Muscle layer of colon (tissue), 2 donors: ENCODE results near the gene SFT2D2.

Experiments
- H3K27ac ChIP-seq: one replicate; pipeline ENCODE4 v1.7.0; 2013; ENCODE audit warnings: low read depth, mild to moderate bottlenecking, low read length, moderate library complexity
- H3K27me3 ChIP-seq, 2 donors: one replicate each; pipeline ENCODE4 v1.7.0; 2013; ENCODE audit warnings: low read length in 2 of 2, mild to moderate bottlenecking in 2 of 2; ENCODE audit not compliant: insufficient read depth in 2 of 2, control insufficient read depth in 1 of 2
- H3K36me3 ChIP-seq: one replicate; pipeline ENCODE4 v1.7.0; 2013; ENCODE audit warnings: mild to moderate bottlenecking, low read length; ENCODE audit not compliant: insufficient read depth
- H3K4me1 ChIP-seq: one replicate; pipeline ENCODE4 v1.7.0; 2013; ENCODE audit warnings: mild to moderate bottlenecking, low read length; ENCODE audit not compliant: insufficient read depth
- H3K4me3 ChIP-seq, 2 donors: one replicate each; pipeline ENCODE4 v1.7.0; 2013; ENCODE audit warnings: low read length in 2 of 2, low read depth in 1 of 2, mild to moderate bottlenecking in 1 of 2, moderate library complexity in 1 of 2
- H3K9ac ChIP-seq: one replicate; pipeline ENCODE4 v1.7.0; 2013; ENCODE audit warnings: low read length
- H3K9me3 ChIP-seq: one replicate; pipeline ENCODE4 v1.7.0; 2013; ENCODE audit warnings: mild to moderate bottlenecking, low read length
- donor health status: abdominal sarcoma.
- donor health status: Adenocarcinoma of cecum.

SFT2D2 gene

GRCh38 chr1:168246506-168246905 lies 20.7 kb downstream of the SFT2D2 start:
- Histone ChIP-seq H3K9ac (no peak overlapping the region), H3K9me3 (no peaks in the 10 kb centered on the region), H3K4me1 (peaks cover 32% of the 10 kb centered on the region), H3K27ac (no peak overlapping the region), H3K36me3 (peaks cover 20% of the 10 kb centered on the region), H3K4me3 (no peak overlapping the region), H3K27me3 (no peaks in the 10 kb centered on the region)

GRCh38 chr1:168252204-168252733 lies 26.5 kb downstream of the SFT2D2 start:
- peaks cover 9% of the 10 kb centered on the region for H3K36me3 ChIP-seq
- H3K9me3 ChIP-seq = peaks cover 5% of the 10 kb centered on the region
- H3K4me3 ChIP-seq = no peak overlapping the region
- no peak overlapping the region for H3K9ac ChIP-seq
- no peaks in the 10 kb centered on the region for H3K27me3 ChIP-seq
- no peaks in the 10 kb centered on the region for H3K4me1 ChIP-seq
- no peak overlapping the region for H3K27ac ChIP-seq

- Histone ChIP-seq H3K36me3 (no peaks in the 10 kb centered on the region), H3K9me3 (peaks cover 5% of the 10 kb centered on the region), H3K4me1 (no peaks in the 10 kb centered on the region), H3K4me3 (no peak overlapping the region), H3K27me3 (no peaks in the 10 kb centered on the region), H3K9ac (no peak overlapping the region), H3K27ac (no peak overlapping the region)
Measured at GRCh38 chr1:168256164-168256563, 30.4 kb downstream of the SFT2D2 start.

GRCh38 chr1:168257397-168257796 lies 31.6 kb downstream of the SFT2D2 start:
- no peak overlapping the region for H3K9ac ChIP-seq
- H3K4me1 ChIP-seq = no peaks in the 10 kb centered on the region
- no peak overlapping the region for H3K4me3 ChIP-seq
- peaks cover 5% of the 10 kb centered on the region for H3K9me3 ChIP-seq
- no peaks in the 10 kb centered on the region for H3K36me3 ChIP-seq
- no peak overlapping the region for H3K27ac ChIP-seq
- H3K27me3 ChIP-seq = no peaks in the 10 kb centered on the region

- Histone ChIP-seq H3K9ac (no peak overlapping the region), H3K36me3 (no peaks in the 10 kb centered on the region), H3K4me1 (no peaks in the 10 kb centered on the region), H3K4me3 (no peak overlapping the region), H3K9me3 (peaks cover 5% of the 10 kb centered on the region), H3K27ac (no peak overlapping the region), H3K27me3 (no peaks in the 10 kb centered on the region)
Measured at GRCh38 chr1:168259567-168259966, 33.8 kb downstream of the SFT2D2 start.

GRCh38 chr1:168260393-168260792 lies 34.6 kb downstream of the SFT2D2 start:
- H3K36me3 ChIP-seq = peaks cover 5% of the 10 kb centered on the region

GRCh38 chr1:168261390-168261789 lies 35.6 kb downstream of the SFT2D2 start:
- Histone ChIP-seq H3K27ac (no peak overlapping the region), H3K4me3 (no peak overlapping the region), H3K27me3 (no peaks in the 10 kb centered on the region), H3K9me3 (no peaks in the 10 kb centered on the region), H3K4me1 (no peaks in the 10 kb centered on the region), H3K36me3 (peaks cover 5% of the 10 kb centered on the region), H3K9ac (no peak overlapping the region)

More at GRCh38 chr1:168260393-168260792, 34.6 kb downstream of the SFT2D2 start:
- Histone ChIP-seq H3K9ac (no peak overlapping the region), H3K27me3 (no peaks in the 10 kb centered on the region), H3K9me3 (peaks cover 5% of the 10 kb centered on the region), H3K4me1 (no peaks in the 10 kb centered on the region), H3K4me3 (no peak overlapping the region), H3K27ac (no peak overlapping the region)

GRCh38 chr1:168263130-168263529 lies 37.3 kb downstream of the SFT2D2 start:
- no peak overlapping the region for H3K9ac ChIP-seq
- no peak overlapping the region for H3K4me3 ChIP-seq
- no peaks in the 10 kb centered on the region for H3K27me3 ChIP-seq
- no peak overlapping the region for H3K27ac ChIP-seq
- no peaks in the 10 kb centered on the region for H3K4me1 ChIP-seq
- peaks cover 5% of the 10 kb centered on the region for H3K36me3 ChIP-seq
- H3K9me3 ChIP-seq = no peaks in the 10 kb centered on the region

GRCh38 chr1:168264296-168264695 lies 38.5 kb downstream of the SFT2D2 start:
- Histone ChIP-seq H3K4me1 (no peaks in the 10 kb centered on the region), H3K4me3 (no peak overlapping the region), H3K36me3 (peaks cover 5% of the 10 kb centered on the region), H3K9me3 (no peaks in the 10 kb centered on the region), H3K27ac (no peak overlapping the region), H3K9ac (no peak overlapping the region), H3K27me3 (no peaks in the 10 kb centered on the region)

- Histone ChIP-seq H3K27me3 (no peaks in the 10 kb centered on the region), H3K9me3 (no peaks in the 10 kb centered on the region), H3K4me1 (no peaks in the 10 kb centered on the region), H3K9ac (no peak overlapping the region), H3K36me3 (peaks cover 5% of the 10 kb centered on the region), H3K27ac (no peak overlapping the region), H3K4me3 (no peak overlapping the region)
Measured at GRCh38 chr1:168265596-168265995, 39.8 kb downstream of the SFT2D2 start.

GRCh38 chr1:168266644-168267186 lies 40.9 kb downstream of the SFT2D2 start:
- Histone ChIP-seq H3K4me3 (no peak overlapping the region), H3K27me3 (no peaks in the 10 kb centered on the region), H3K9ac (no peak overlapping the region), H3K36me3 (peaks cover 5% of the 10 kb centered on the region), H3K9me3 (no peaks in the 10 kb centered on the region), H3K4me1 (no peaks in the 10 kb centered on the region), H3K27ac (no peak overlapping the region)

GRCh38 chr1:168271636-168272035 lies 45.8 kb downstream of the SFT2D2 start:
- no peak overlapping the region for H3K9ac ChIP-seq
- no peaks in the 10 kb centered on the region for H3K36me3 ChIP-seq
- no peaks in the 10 kb centered on the region for H3K4me1 ChIP-seq
- no peaks in the 10 kb centered on the region for H3K9me3 ChIP-seq
- no peak overlapping the region for H3K4me3 ChIP-seq
- no peak overlapping the region for H3K27ac ChIP-seq
- no peaks in the 10 kb centered on the region for H3K27me3 ChIP-seq
